NCI-H510A treated with DMSO at 0.1 percent for 48 hours (cell line): ENCODE data around the gene MMEL1.
"Not testable (repeated sequence)": the region's sequence is repeated elsewhere in the genome, so short reads cannot be mapped to it uniquely, and the experiment has no call there.

Experiments
- DNase-seq: peaks from one replicate; lab custom pipeline; 2025; lab: John Stamatoyannopoulos, UW

Gene MMEL1

GRCh38 chr1:2573250-2573920 lies 59.4 kb downstream of the MMEL1 start:
- DNase-seq, result no peak

GRCh38 chr1:2571348-2571747 lies 61.5 kb downstream of the MMEL1 start:
- DNase-seq, result no peak

- no peak for DNase-seq
These were observed 62.5 kb downstream of the MMEL1 start for GRCh38 chr1:2570332-2570731.

GRCh38 chr1:2569703-2570102 lies 63.1 kb downstream of the MMEL1 start:
- not testable (repeated sequence) for DNase-seq

GRCh38 chr1:2569060-2569459 lies 63.8 kb downstream of the MMEL1 start:
- no peak for DNase-seq

GRCh38 chr1:2568187-2568816 lies 64.5 kb downstream of the MMEL1 start:
- not testable (repeated sequence) for DNase-seq

- DNase-seq, result no peak
These were observed 65.6 kb downstream of the MMEL1 start for GRCh38 chr1:2567083-2567679.

- no peak for DNase-seq
These were observed 66.4 kb downstream of the MMEL1 start for GRCh38 chr1:2566101-2567045.

- DNase-seq, result no peak
These were observed 67.9 kb downstream of the MMEL1 start for GRCh38 chr1:2564815-2565374.

GRCh38 chr1:2564006-2564814 lies 68.6 kb downstream of the MMEL1 start:
- no peak for DNase-seq

GRCh38 chr1:2563205-2563604 lies 69.6 kb downstream of the MMEL1 start:
- DNase-seq, result no peak

GRCh38 chr1:2561898-2562895 lies 70.6 kb downstream of the MMEL1 start:
- DNase-seq, result no peak

GRCh38 chr1:2561446-2561845 lies 71.4 kb downstream of the MMEL1 start:
- DNase-seq, result no peak

GRCh38 chr1:2560299-2561073 lies 72.3 kb downstream of the MMEL1 start:
- no peak for DNase-seq

GRCh38 chr1:2559509-2560298 lies 73.1 kb downstream of the MMEL1 start:
- DNase-seq, result no peak

GRCh38 chr1:2558861-2559260 lies 74.0 kb downstream of the MMEL1 start:
- no peak for DNase-seq

GRCh38 chr1:2558420-2558819 lies 74.4 kb downstream of the MMEL1 start:
- DNase-seq, result no peak
